Neuronal stem cell (in vitro differentiated cells): ENCODE measurements around the gene ABHD8.

ENCODE experiments used
- DNase-seq: peaks from one replicate; pipeline ENCODE4 v3.0.0-alpha.2; 2013; ENCODE audit warnings: low spot score
- H2AFZ ChIP-seq: one replicate; pipeline ENCODE4 v1.6.1; 2013; ENCODE audit warnings: mild to moderate bottlenecking, low read length, inconsistent platforms
- H2AK5ac ChIP-seq: 2 replicates; pipeline ENCODE4 v1.6.1; 2013; ENCODE audit warnings: low read depth, mild to moderate bottlenecking, inconsistent platforms, low read length, moderate library complexity, mixed read lengths
- H2BK120ac ChIP-seq: 2 replicates; pipeline ENCODE4 v1.6.1; 2013; ENCODE audit warnings: low read depth, mild to moderate bottlenecking, inconsistent platforms, low read length, moderate library complexity, mixed read lengths
- H2BK12ac ChIP-seq: one replicate; pipeline ENCODE4 v1.6.1; 2013; ENCODE audit warnings: low read length, inconsistent platforms
- H2BK15ac ChIP-seq: 2 replicates; pipeline ENCODE4 v1.6.1; 2013; ENCODE audit warnings: mild to moderate bottlenecking, low read length, inconsistent platforms, mixed read lengths
- H2BK5ac ChIP-seq: one replicate; pipeline ENCODE4 v1.6.1; 2013; ENCODE audit warnings: inconsistent platforms, mild to moderate bottlenecking, low read length, moderate library complexity
- H3K14ac ChIP-seq: one replicate; pipeline ENCODE4 v1.6.1; 2013; ENCODE audit warnings: low read length, inconsistent platforms
- H3K18ac ChIP-seq: 2 replicates; pipeline ENCODE4 v1.6.1; 2013; ENCODE audit warnings: low read length, inconsistent platforms
- H3K23ac ChIP-seq: 2 replicates; pipeline ENCODE4 v1.6.1; 2013; ENCODE audit warnings: low read depth, mild to moderate bottlenecking, mixed read lengths, low read length, inconsistent platforms; ENCODE audit not compliant: poor library complexity
- H3K27ac ChIP-seq: replicated peaks from 3 replicates; pipeline ENCODE4 v1.5.1; 2013; ENCODE audit warnings: low read length, inconsistent platforms
- H3K27me3 ChIP-seq, 3 experiments: 2 replicates each; pipeline ENCODE4 v1.6.1; 2013; ENCODE audit warnings: low read length in 3 of 3, mild to moderate bottlenecking in 2 of 3, inconsistent platforms in 1 of 3, low read depth in 1 of 3, mixed read lengths in 1 of 3, moderate library complexity in 1 of 3; ENCODE audit not compliant: control insufficient read depth in 3 of 3, insufficient read depth in 3 of 3
- H3K36me3 ChIP-seq, 2 donors: replicated peaks in 1 of 2; 2 replicates each; pipeline ENCODE4 v1.6.1; 2013; ENCODE audit warnings: low read length in 2 of 2; ENCODE audit not compliant: control insufficient read depth in 2 of 2, insufficient read depth in 2 of 2
- H3K4ac ChIP-seq: 2 replicates; pipeline ENCODE4 v1.6.1; 2013; ENCODE audit warnings: inconsistent platforms, mild to moderate bottlenecking, low read length, moderate library complexity
- H3K4me1 ChIP-seq, 2 donors: 1 replicate in 1 of 2; 2 replicates in 1 of 2; pipeline ENCODE4 v1.6.1; 2013; ENCODE audit warnings: low read length in 2 of 2, low read depth in 1 of 2; ENCODE audit not compliant: control insufficient read depth in 2 of 2, insufficient read depth in 1 of 2
- H3K4me2 ChIP-seq: one replicate; pipeline ENCODE4 v1.6.1; 2013; ENCODE audit warnings: mild to moderate bottlenecking, low read length, inconsistent platforms; ENCODE audit not compliant: insufficient read depth, poor library complexity, severe bottlenecking
- H3K4me3 ChIP-seq, 2 donors: 2 replicates each; pipeline ENCODE4 v1.5.1; 2013; ENCODE audit warnings: low read length in 2 of 2, mild to moderate bottlenecking in 2 of 2, inconsistent platforms in 1 of 2, moderate library complexity in 1 of 2
- H3K79me1 ChIP-seq: one replicate; pipeline ENCODE4 v1.6.1; 2013; ENCODE audit warnings: low read depth, mild to moderate bottlenecking, inconsistent platforms, low read length, moderate library complexity
- H3K9ac ChIP-seq: one replicate; pipeline ENCODE4 v1.6.1; 2013; ENCODE audit warnings: mild to moderate bottlenecking, low read depth, low read length, inconsistent platforms; ENCODE audit not compliant: poor library complexity
- H3K9me3 ChIP-seq, 2 donors: replicated peaks in 1 of 2; 2 replicates each; pipeline versions ENCODE3 to v1.6.1; 2013; ENCODE audit warnings: low read length in 2 of 2, mild to moderate bottlenecking in 2 of 2, inconsistent platforms in 1 of 2, low read depth in 1 of 2, mixed read lengths in 1 of 2, moderate library complexity in 1 of 2; ENCODE audit not compliant: control insufficient read depth in 2 of 2, insufficient read depth in 1 of 2
- H4K8ac ChIP-seq: one replicate; pipeline ENCODE4 v1.6.1; 2013; ENCODE audit warnings: low read depth, mild to moderate bottlenecking, inconsistent platforms, low read length, moderate library complexity
- H4K91ac ChIP-seq: one replicate; pipeline ENCODE4 v1.6.1; 2013; ENCODE audit warnings: low read length, low read depth, mild to moderate bottlenecking, inconsistent platforms; ENCODE audit not compliant: poor library complexity
- WGBS, 2 donors: extraction: QIAGEN DNeasy Blood & Tissue Kit; methylation state at CpG; one replicate each; pipeline ENCODE4 v1.1.7; 2013; ENCODE audit warnings: missing lambda C conversion rate in 2 of 2, mixed read lengths in 1 of 2; ENCODE audit not compliant: insufficient read length in 2 of 2, insufficient replicate concordance in 1 of 2; ENCODE audit errors: extremely low coverage in 2 of 2; 5-methylcytosine and 5-hydroxymethylcytosine counted together

ABHD8 gene

DNA sequence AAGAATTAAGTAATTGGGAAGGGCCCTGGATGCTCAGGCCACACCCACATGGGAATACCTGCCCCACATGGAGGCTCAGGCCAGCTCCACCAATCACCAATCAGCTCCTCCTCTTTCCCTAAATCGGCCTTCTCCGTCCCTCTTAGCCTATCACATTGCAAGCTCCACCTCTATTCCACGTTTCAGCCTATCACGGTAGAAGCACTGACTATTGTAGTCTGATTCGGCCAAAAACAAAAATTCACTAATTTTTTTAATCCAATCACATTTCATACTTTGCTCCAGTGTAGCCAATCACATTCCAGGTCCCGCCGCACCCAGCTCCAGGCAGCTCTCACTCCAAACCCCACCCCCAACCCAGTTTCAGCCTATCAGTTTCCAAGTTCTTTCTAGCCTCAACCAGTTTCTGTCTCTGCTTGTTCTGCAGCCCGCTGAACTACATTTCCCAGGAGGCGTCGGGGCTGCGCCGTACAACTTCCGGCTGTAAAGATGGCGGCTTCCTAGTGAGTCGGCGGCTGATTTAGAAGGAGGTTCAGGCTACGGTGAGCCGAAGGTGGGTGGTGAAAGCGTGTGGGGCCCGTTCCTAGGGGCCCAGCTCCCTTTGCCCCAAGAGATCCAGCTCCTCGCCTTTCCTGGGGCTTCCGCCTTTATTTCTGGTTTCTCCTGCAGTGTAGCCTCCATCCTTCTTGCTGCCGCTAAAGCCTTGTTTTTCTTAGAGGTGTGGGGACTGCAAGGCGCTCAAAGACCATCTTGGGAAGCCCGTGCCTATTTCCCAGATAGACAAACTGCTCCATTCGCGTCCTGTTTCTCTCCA lies 36.0 kb downstream of the ABHD8 start, which contains the start of gene BABAM1:
Gene BABAM1 (plus strand): TSS at position 469 of the 814 bp plus-strand sequence. CDS start 1,364 bp downstream, outside the sequence.
- Histone ChIP-seq H3K9me3 (no peaks in the 10 kb centered on the region), H3K14ac (no peak within 1 kb of the TSS), H2BK5ac (no peak within 1 kb of the TSS), H3K4ac (no peak within 1 kb of the TSS), H3K27me3 (no peaks in the 10 kb centered on the region), H4K91ac (no peak within 1 kb of the TSS), H3K4me2 (peak within 1 kb of the TSS; percentile 84), H3K18ac (peak within 1 kb of the TSS; percentile 36), H2BK120ac (no peak within 1 kb of the TSS), H2AFZ (peak within 1 kb of the TSS; percentile 79), H2BK15ac (no peak within 1 kb of the TSS), H3K23ac (no peak within 1 kb of the TSS), H3K36me3 (peaks cover 8 to 28% of the 10 kb centered on the region in 2 donors), H3K79me1 (peaks cover 4% of the 10 kb centered on the region), H3K4me1 (peaks cover 4 to 7% of the 10 kb centered on the region in 2 donors), H2AK5ac (no peak within 1 kb of the TSS), H3K27ac (peak within 1 kb of the TSS; percentile 15), H3K4me3 (peak within 1 kb of the TSS; percentile 63 to 87), H3K9ac (peak within 1 kb of the TSS; percentile 21), H2BK12ac (no peak within 1 kb of the TSS), H4K8ac (no peak within 1 kb of the TSS)
- peak; percentile 97 for DNase-seq
- WGBS, 2 donors, result no CpG with 5 or more reads among the region's 27 CpGs

DNA sequence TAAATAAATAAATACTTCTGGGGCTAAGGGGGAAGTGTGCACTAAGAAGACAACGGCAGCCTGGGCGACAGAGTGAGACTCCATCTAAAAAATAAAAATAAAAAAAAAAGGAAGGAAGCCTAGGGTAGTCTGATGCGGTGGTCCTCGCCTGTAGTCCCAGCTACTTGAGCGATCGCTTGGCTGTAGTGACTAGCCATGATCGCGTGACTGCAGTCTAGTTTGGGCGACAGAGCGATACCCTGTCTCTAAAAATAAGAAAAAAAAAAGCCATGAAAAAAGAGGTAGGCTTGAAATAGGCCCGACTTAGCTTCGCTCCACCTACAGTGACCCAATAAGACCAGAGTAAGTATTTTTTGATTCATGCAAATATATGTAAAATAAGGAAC lies 36.6 kb downstream of the ABHD8 start:
- Histone ChIP-seq H2AK5ac (no peak overlapping the region), H3K9me3 (no peaks in the 10 kb centered on the region), H4K91ac (no peak overlapping the region), H3K4me1 (peaks cover 4 to 7% of the 10 kb centered on the region in 2 donors), H2BK15ac (no peak overlapping the region), H3K27ac (no peak overlapping the region), H2AFZ (peak overlapping the region; percentile 61), H2BK12ac (no peak overlapping the region), H2BK120ac (no peak overlapping the region), H3K9ac (no peak overlapping the region), H3K18ac (no peak overlapping the region), H3K23ac (no peak overlapping the region), H3K79me1 (peaks cover 4% of the 10 kb centered on the region), H3K36me3 (peaks cover 7 to 22% of the 10 kb centered on the region in 2 donors), H3K14ac (no peak overlapping the region), H4K8ac (no peak overlapping the region), H2BK5ac (no peak overlapping the region), H3K27me3 (no peaks in the 10 kb centered on the region), H3K4me2 (no peak overlapping the region), H3K4me3 (no peak overlapping the region), H3K4ac (no peak overlapping the region)
- no peak for DNase-seq
- no CpG with 5 or more reads among the region's 12 CpGs for WGBS, 2 donors

DNA sequence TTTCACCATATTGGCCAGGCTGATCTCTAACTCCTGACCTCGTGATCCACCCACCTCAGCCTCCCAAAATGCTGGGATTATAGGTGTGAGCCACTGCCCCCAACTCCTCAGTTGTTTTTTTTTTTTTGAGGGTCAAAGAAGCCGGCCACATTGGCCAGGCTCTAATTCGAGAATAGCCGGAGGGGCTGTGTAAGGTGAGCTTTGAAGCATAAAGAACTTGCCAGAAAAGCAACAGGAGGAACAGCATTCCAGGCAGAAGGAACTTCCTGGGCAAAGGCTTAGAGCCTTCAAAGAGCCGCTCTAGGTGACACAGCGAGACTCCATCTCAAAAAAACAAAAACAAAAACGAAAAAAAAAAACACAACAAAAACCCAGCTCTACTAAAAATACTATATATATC lies 37.2 kb downstream of the ABHD8 start:
- no peak overlapping the region for H3K4me3 ChIP-seq
- WGBS, 2 donors, result 100% methylated on average over 1 of the region's 7 CpGs; no CpG with 5 or more reads in 1 of the 2 donors

DNA sequence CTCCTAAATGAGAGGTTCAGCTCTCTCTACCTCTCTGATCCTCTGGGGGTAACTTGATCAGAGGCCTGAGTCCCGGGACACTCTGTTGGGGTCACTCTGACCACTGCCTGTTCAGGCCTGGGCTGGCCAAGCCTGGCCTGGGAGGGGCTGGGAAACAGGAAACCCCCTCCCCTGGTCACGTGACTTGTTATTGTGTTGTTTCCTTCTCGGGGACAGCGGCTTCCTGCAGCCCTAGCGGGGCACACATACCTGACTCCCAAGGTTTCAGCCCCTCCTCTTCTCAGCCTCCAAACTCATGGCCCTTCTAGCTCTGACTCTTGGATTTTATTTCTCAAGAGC lies 38.6 kb downstream of the ABHD8 start, which contains the start of gene USHBP1:
Gene USHBP1 (minus strand): TSS at position 105 of the 339 bp plus-strand sequence. CDS start 446 bp downstream, outside the sequence.
- H3K9ac ChIP-seq, result no peak within 1 kb of the TSS
- no peak within 1 kb of the TSS for H4K91ac ChIP-seq
- no peak within 1 kb of the TSS for H3K14ac ChIP-seq
- peak within 1 kb of the TSS; percentile 77 for H2BK5ac ChIP-seq
- H3K4ac ChIP-seq, result no peak within 1 kb of the TSS
- peak within 1 kb of the TSS; percentile 82 for H4K8ac ChIP-seq
- no peak for DNase-seq
- H3K4me2 ChIP-seq, result no peak within 1 kb of the TSS
- no peak within 1 kb of the TSS for H3K4me3 ChIP-seq
- peak within 1 kb of the TSS; percentile 34 for H3K23ac ChIP-seq
- H2BK120ac ChIP-seq, result no peak within 1 kb of the TSS
- H2BK15ac ChIP-seq, result peak within 1 kb of the TSS; percentile 79
- H3K9me3 ChIP-seq, result peaks cover 0 to 7% of the 10 kb centered on the region in 2 donors
- no peak within 1 kb of the TSS for H3K27ac ChIP-seq
- H3K4me1 ChIP-seq, result peaks cover 4 to 7% of the 10 kb centered on the region in 2 donors
- H3K18ac ChIP-seq, result peak within 1 kb of the TSS; percentile 64
- peak within 1 kb of the TSS; percentile 49 for H2BK12ac ChIP-seq
- WGBS, 2 donors, result no CpG with 5 or more reads among the region's 5 CpGs
- H3K36me3 ChIP-seq, result peaks cover 2 to 9% of the 10 kb centered on the region in 2 donors
- H3K79me1 ChIP-seq, result peaks cover 4% of the 10 kb centered on the region
- peak within 1 kb of the TSS; percentile 84 for H2AFZ ChIP-seq
- peak within 1 kb of the TSS; percentile 96 for H2AK5ac ChIP-seq
- H3K27me3 ChIP-seq, result no peaks in the 10 kb centered on the region

More for the DNA sequence above, 37.2 kb downstream of the ABHD8 start:
- H2BK15ac ChIP-seq, result no peak overlapping the region
- no peak for DNase-seq
- H3K36me3 ChIP-seq, result peaks cover 2 to 17% of the 10 kb centered on the region in 2 donors
- peaks cover 4 to 7% of the 10 kb centered on the region in 2 donors for H3K4me1 ChIP-seq
- H3K27me3 ChIP-seq, result no peaks in the 10 kb centered on the region
- peaks cover 4% of the 10 kb centered on the region for H3K79me1 ChIP-seq
- no peak overlapping the region for H2BK120ac ChIP-seq
- no peak overlapping the region for H2BK5ac ChIP-seq
- no peak overlapping the region for H2AFZ ChIP-seq
- no peak overlapping the region for H3K14ac ChIP-seq
- no peak overlapping the region for H3K23ac ChIP-seq
- H3K4me2 ChIP-seq, result no peak overlapping the region
- H3K18ac ChIP-seq, result no peak overlapping the region
- H2BK12ac ChIP-seq, result no peak overlapping the region
- H3K27ac ChIP-seq, result no peak overlapping the region
- no peaks in the 10 kb centered on the region for H3K9me3 ChIP-seq
- H4K8ac ChIP-seq, result no peak overlapping the region
- H2AK5ac ChIP-seq, result no peak overlapping the region
- no peak overlapping the region for H4K91ac ChIP-seq
- no peak overlapping the region for H3K9ac ChIP-seq
- no peak overlapping the region for H3K4ac ChIP-seq
